A172 (cell line): ENCODE measurements around the gene NFATC2IP. TPM values are rescaled to one million over a fixed set of nuclear protein-coding genes. Genes with fewer than 3 reads are reported as not detected.
"Not testable (repeated sequence)": the region's sequence is repeated elsewhere in the genome, so short reads cannot be mapped to it uniquely, and the experiment has no call there.

Experiments used
- DNase-seq: peaks from one replicate; pipeline ENCODE4 v3.0.0-alpha.2; 2015; ENCODE audit warnings: low spot score
- total RNA-seq: library from RNA; depleted of rRNA; stranded (reverse); fragments of >200 nt; shearing (Covaris generic); gene quantifications from 2 replicates; pipeline ENCODE4 v1.2.3, GENCODE V29; 2014

The NFATC2IP gene
- total RNA-seq, 1 experiment from 2014 or later, result 27.2 TPM

DNA sequence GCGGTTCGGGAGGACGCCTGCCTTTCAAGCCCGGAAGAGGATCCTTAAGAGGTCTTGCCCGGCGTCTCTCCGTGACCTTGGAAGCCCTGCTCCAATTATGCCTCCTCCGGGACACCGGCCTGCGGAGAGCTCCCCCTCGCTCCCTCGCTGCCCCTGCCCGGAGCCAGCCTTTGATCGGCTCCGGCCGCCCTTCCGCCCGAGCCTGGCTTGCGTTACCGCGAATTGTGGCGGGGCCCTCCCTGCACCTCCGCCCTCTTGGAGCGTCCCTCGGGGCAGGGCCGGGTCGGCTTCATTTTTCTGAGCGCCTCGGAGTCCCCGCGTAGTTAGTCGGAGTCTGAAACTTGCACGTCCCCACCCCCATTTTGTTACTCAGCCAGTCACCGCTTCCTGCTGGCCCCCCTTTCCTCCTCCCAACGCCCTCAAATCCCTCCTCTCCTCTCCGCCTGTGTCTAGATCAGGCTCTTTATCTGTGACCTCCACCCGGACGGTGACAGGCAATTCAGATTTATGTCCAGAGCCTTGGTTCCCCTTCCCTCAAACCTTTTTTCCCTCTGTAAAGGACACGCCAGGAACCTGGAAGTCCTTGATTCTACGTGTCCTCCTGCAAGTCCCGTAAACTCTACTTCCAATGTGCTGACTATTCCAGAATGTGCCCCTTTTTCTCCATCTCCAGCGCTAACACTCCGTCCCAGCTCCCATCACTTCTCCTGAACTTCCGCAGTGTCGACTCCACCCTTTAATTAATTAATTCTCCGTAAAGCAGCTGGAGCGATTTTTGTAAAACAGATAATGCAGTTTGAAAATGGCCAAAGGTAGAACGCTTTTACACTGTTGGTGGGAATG lies 25.1 kb upstream of the NFATC2IP start:
- peak; percentile 84 for DNase-seq

DNA sequence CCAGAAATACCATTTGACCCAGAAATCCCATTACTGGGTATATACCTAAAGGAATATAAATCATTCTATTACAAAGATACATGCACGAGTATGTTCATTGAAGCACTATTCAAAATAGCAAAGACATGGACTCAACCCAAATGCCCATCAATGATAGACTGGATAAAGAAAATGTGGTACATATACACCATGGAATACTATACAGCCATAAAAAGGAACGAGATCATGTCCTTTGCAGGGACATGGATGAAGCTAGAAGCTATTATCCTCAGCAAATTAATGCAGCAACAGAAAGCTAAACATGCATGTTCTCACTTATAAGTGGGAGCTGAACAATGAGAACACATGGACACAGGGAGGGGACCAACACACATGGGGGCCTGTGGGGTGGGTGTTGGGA lies 24.5 kb upstream of the NFATC2IP start:
- not testable (repeated sequence) for DNase-seq

GRCh38 chr16:28927815-28928214 lies 22.9 kb upstream of the NFATC2IP start:
- no peak for DNase-seq

GRCh38 chr16:28930203-28930602 lies 20.5 kb upstream of the NFATC2IP start:
- DNase-seq, result no peak

DNA sequence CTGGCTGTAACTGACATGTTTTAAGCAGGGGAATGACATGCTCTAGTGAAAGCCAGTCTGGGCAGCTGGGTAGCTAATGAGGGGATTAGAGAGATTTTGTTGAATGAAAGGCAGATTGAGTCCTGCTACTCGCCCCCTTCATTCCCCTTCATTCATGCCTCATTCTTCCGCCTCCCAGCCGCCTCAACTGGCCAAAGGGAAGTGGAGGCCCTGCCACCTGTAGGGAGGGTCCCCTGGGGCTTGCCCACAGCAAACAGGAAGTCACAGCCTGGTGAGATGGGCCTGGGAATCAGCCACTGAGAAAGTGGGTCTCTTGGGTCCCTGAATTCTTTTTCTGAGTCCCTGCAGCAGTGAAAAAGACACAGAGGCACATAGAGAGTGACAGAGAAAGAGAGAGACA lies 20.1 kb upstream of the NFATC2IP start:
- no peak for DNase-seq

DNA sequence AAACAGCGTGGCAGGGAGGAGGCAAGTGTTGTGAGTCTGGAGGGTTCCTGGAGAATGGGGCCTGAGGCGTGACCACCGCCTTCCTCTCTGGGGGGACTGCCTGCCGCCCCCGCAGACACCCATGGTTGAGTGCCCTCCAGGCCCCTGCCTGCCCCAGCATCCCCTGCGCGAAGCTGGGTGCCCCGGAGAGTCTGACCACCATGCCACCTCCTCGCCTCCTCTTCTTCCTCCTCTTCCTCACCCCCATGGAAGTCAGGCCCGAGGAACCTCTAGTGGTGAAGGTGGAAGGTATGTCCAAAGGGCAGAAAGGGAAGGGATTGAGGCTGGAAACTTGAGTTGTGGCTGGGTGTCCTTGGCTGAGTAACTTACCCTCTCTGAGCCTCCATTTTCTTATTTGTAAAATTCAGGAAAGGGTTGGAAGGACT lies 18.9 kb upstream of the NFATC2IP start, which contains the start of gene CD19:
Gene CD19 (plus strand): TSS at position 171 of the 425 bp plus-strand sequence. CDS start 30 bp downstream, at position 201.
- DNase-seq, result no peak

DNA sequence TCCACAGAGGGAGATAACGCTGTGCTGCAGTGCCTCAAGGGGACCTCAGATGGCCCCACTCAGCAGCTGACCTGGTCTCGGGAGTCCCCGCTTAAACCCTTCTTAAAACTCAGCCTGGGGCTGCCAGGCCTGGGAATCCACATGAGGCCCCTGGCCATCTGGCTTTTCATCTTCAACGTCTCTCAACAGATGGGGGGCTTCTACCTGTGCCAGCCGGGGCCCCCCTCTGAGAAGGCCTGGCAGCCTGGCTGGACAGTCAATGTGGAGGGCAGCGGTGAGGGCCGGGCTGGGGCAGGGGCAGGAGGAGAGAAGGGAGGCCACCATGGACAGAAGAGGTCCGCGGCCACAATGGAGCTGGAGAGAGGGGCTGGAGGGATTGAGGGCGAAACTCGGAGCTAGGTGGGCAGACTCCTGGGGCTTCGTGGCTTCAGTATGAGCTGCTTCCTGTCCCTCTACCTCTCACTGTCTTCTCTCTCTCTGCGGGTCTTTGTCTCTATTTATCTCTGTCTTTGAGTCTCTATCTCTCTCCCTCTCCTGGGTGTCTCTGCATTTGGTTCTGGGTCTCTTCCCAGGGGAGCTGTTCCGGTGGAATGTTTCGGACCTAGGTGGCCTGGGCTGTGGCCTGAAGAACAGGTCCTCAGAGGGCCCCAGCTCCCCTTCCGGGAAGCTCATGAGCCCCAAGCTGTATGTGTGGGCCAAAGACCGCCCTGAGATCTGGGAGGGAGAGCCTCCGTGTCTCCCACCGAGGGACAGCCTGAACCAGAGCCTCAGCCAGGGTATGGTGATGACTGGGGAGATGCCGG lies 18.2 kb upstream of the NFATC2IP start:
- no peak for DNase-seq

- no peak for DNase-seq
These were observed 17.6 kb upstream of the NFATC2IP start for GRCh38 chr16:28933171-28933570.

DNA sequence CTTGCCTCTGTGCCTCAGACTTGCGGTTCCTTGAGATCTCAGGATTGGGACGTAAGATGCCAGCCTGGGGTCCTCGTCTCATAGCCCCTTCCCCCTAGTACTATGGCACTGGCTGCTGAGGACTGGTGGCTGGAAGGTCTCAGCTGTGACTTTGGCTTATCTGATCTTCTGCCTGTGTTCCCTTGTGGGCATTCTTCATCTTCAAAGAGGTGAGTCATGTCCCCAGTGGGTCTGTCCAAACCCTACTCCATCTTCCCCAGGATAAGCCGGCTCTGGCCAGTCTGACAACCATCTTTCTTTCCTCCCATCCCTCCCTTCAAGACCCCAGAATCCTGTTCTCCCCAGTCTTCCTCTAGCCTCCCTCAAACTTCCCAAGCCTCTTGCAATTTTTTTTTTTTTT lies 15.4 kb upstream of the NFATC2IP start:
- peak; percentile 19 for DNase-seq

- DNase-seq, result peak; percentile 35
These were observed 14.6 kb upstream of the NFATC2IP start for GRCh38 chr16:28935924-28936783.

DNA sequence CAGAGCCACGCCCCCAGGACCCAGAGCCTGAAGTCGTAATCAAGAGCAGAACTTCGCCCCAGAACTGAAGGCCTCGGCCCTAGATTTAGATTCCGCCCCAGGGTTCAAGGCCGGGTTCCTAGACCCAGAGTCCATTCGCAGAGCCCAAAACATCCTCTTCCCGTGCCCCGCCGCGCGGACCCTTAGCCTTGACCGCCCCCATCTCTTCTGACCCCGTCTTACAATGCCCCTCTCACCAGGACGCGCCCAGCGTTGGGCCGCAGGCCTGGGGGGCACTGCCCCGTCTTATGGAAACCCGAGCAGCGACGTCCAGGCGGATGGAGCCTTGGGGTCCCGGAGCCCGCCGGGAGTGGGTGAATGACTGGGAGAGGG lies 14.0 kb upstream of the NFATC2IP start:
- no peak for DNase-seq

DNA sequence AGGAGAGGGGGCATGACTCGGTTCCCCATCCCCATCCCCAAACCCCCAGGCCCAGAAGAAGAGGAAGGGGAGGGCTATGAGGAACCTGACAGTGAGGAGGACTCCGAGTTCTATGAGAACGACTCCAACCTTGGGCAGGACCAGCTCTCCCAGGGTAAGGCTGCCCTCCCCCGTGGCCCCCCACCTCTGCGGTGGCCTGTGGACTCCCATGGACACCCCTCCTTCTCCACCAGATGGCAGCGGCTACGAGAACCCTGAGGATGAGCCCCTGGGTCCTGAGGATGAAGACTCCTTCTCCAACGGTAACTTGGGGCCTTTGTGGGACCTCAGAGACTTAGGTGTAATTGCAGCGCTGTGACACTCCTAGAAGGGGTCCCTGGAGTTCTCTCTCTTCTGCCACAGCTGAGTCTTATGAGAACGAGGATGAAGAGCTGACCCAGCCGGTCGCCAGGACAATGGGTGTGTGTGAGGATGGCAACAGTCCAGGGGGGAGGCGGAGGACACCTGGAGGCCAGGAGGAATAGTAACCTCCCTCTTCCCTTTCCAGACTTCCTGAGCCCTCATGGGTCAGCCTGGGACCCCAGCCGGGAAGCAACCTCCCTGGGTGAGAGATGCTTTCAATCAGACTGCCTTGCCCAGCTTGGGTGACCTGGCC lies 13.4 kb upstream of the NFATC2IP start:
- DNase-seq, result no peak

- no peak for DNase-seq
These were observed 12.0 kb upstream of the NFATC2IP start for GRCh38 chr16:28938721-28939120.

DNA sequence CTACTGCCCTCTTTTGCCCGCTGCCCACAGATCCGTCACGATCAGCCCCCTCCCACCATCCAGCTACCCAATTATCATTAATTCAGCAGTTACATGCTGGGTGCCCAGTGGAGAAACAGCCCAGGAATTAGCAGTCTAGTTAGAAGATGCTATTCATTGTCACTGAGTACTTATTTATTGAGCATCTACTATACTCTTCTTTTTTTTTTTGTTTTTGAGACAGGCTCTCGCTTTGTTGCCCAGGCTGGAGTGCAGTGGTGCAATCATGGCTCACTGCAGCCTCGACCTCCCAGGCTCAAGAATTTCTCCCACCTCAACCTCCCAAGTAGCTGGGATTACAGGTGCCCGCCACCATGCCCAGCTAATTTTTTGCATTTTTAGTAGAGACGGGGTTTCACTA lies 10.9 kb upstream of the NFATC2IP start:
- DNase-seq, result not testable (repeated sequence)

GRCh38 chr16:28943281-28943680 lies 7.5 kb upstream of the NFATC2IP start:
- no peak for DNase-seq

DNA sequence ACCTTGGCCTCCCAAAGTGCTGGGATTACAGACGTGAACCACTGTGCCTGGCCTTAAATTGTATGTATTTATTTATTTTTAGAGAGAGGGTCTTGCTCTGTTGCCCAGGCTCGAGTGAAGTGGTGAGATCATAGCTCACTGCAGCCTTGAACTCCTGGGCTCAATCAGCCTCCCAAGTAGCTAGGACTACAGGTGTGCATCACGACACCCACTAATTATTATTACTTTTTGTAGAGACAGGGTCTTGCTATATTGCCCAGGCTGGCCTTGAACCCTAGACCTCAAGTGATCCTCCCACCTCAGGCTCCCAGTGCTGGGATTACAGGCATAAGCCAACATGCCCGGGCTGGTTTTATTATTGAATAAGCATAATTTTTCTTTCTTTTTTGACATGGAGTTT lies 4.1 kb upstream of the NFATC2IP start:
- DNase-seq, result no peak

DNA sequence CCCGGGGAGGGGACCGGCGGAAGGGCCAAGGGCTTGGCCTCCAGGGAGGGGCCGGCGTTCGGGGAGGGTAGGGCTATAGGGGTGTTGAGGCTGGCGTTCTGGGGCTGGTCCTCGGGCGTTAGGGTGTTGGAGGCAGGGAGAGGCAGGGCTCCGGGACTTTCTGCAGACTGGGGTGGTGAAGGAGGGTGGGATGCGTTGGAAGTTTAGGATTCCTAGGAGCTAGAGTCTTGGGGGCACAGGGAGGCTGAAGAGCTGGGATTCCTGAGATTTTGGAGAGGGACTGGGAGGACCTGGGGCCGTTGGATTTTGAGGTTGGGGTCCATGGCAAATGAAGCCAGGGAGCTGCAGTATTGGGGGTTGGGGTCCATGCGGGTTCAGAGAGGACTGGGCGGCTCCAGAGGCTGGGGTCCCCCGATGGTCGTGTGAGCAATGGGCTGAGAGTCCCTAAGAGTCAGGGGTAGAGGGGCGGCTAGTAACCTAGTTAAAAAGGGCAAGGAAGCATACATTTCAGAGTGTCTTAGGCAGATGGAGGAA lies 740 bp downstream of the NFATC2IP start:
- no peak for DNase-seq

DNA sequence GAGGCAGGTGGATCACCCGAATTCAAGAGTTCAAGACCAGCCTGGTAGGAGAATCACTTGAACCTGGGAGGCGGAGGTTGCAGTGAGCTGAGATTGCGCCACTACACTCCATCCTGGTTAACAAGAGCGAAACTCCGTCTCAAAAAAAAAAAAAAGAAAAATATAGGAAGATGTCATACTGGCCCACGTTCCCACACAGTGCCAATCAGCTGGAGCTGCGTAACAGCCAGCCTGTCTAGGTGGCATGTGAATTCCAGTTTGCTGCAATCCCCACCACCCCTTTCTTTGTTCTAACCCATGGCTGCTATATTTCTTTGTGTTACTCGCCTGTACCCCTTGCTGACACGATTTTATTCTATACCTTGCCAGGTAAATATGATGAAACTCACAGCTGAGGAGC lies 7.5 kb downstream of the NFATC2IP start:
- no peak for DNase-seq

DNA sequence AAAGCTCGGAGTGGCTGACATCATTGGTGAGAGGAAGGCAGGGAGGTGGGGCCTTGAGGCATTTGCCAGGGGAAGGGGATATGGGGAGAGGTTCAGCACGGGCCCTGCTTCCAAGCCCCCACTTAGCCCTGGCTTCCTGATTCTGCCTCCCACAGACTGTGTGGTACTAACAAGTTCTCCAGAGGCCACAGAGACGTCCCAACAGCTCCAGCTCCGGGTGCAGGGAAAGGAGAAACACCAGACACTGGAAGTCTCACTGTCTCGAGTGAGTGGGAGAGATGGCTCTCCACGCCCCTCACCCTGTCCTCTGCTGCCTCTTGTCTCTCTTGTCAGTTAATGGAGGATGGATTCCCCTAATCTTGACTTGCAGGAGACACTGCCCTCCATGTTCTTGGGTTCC lies 8.1 kb downstream of the NFATC2IP start:
- DNase-seq, result no peak

GRCh38 chr16:28964072-28964471 lies 13.3 kb downstream of the NFATC2IP start:
- DNase-seq, result no peak

- no peak for DNase-seq
These were observed 13.8 kb downstream of the NFATC2IP start for GRCh38 chr16:28964496-28964895.
